NCI-H345 (cell line): ENCODE data around the gene IRS4.

Source experiments
- DNase-seq: peaks from one replicate; lab custom pipeline; 2025; lab: John Stamatoyannopoulos, UW

IRS4 gene

GRCh38 chrX:108736509-108737479 is at the start of gene IRS4:
IRS4 (minus strand) TSS chrX:108736563.
- DNase-seq: peak; percentile 8

GRCh38 chrX:108772549-108772948 is 36.2 kb upstream of the IRS4 start:
- no peak for DNase-seq

GRCh38 chrX:108763559-108763958 is 27.2 kb upstream of the IRS4 start:
- no peak for DNase-seq

GRCh38 chrX:108740299-108740774 is 4.0 kb upstream of the IRS4 start:
- no peak for DNase-seq

- no peak for DNase-seq
Observed at GRCh38 chrX:108737754-108738153, 1.4 kb upstream of the IRS4 start.

- DNase-seq: peak; percentile 21
Observed at GRCh38 chrX:108735679-108736508, 469 bp downstream of the IRS4 start.

- DNase-seq: peak; percentile 14
Observed at GRCh38 chrX:108735091-108735678, 1.2 kb downstream of the IRS4 start.

GRCh38 chrX:108734426-108734825 is 1.9 kb downstream of the IRS4 start:
- no peak for DNase-seq

GRCh38 chrX:108732630-108733321 is 3.6 kb downstream of the IRS4 start:
- DNase-seq: peak; percentile 2

GRCh38 chrX:108731153-108731552 is 5.2 kb downstream of the IRS4 start:
- no peak for DNase-seq

GRCh38 chrX:108726748-108727147 is 9.6 kb downstream of the IRS4 start:
- DNase-seq: no peak

- no peak for DNase-seq
Observed at GRCh38 chrX:108722561-108722960, 13.8 kb downstream of the IRS4 start.

- no peak for DNase-seq
Observed at GRCh38 chrX:108712886-108713285, 23.5 kb downstream of the IRS4 start.

- DNase-seq: no peak
Observed at GRCh38 chrX:108704839-108705238, 31.5 kb downstream of the IRS4 start.

GRCh38 chrX:108702530-108702929 is 33.8 kb downstream of the IRS4 start:
- no peak for DNase-seq

- DNase-seq: no peak
Observed at GRCh38 chrX:108701633-108702032, 34.7 kb downstream of the IRS4 start.

- DNase-seq: peak; percentile 23
Observed at GRCh38 chrX:108699368-108699767, 37.0 kb downstream of the IRS4 start.

- no peak for DNase-seq
Observed at GRCh38 chrX:108696690-108697089, 39.7 kb downstream of the IRS4 start.
